HEK293 (cell line): ENCODE measurements around the gene GMDS.
A peak's percentile ranks its signal among the peaks of the same experiment; 100 is the strongest.

ENCODE experiments used
- CTCF ChIA-PET: fragments of 350-600 bp; formaldehyde crosslinking; extraction: SDS; loops from one replicate; lab custom pipeline; 2021; ENCODE audit warnings: antibody characterized with exemption; lab: Yijun Ruan, JAX
- POLR2A ChIA-PET: fragments of 300-600 bp; formaldehyde crosslinking; extraction: SDS; loops from one replicate; lab custom pipeline; 2020; ENCODE audit warnings: antibody characterized with exemption, inconsistent platforms; lab: Yijun Ruan, JAX
- H3K27ac ChIP-seq: fragments of 200-500 bp; sonication (Bioruptor generic); 2 replicates; pipeline ENCODE4 v1.5.1; 2014; ENCODE audit warnings: low read depth, low read length, control low read depth, inconsistent platforms; ENCODE audit errors: extremely low read depth
- H3K36me3 ChIP-seq, 2 experiments: fragments of 200-500 bp in 1 of 2; sonication (Bioruptor generic) in 1 of 2; 1 replicate in 1 of 2; 2 replicates in 1 of 2; pipeline ENCODE4 v1.5.1; 2014 to 2017; ENCODE audit warnings: inconsistent platforms in 2 of 2, low read length in 2 of 2; ENCODE audit not compliant: control insufficient read depth in 2 of 2, insufficient read depth in 1 of 2
- H3K4me1 ChIP-seq: fragments of 200-500 bp; sonication (Bioruptor generic); 2 replicates; pipeline ENCODE4 v1.5.1; 2014; ENCODE audit warnings: mild to moderate bottlenecking, low read length, inconsistent platforms; ENCODE audit not compliant: control insufficient read depth, insufficient read depth
- H3K4me3 ChIP-seq: 2 replicates; pipeline ENCODE4 v1.5.1; 2011; ENCODE audit warnings: low read depth, mild to moderate bottlenecking, control low read depth, low read length, moderate library complexity
- H3K9me3 ChIP-seq: fragments of 200-500 bp; sonication (Bioruptor generic); 2 replicates; pipeline ENCODE4 v1.5.1; 2014; ENCODE audit warnings: low read depth, low read length, inconsistent platforms; ENCODE audit not compliant: control insufficient read depth, insufficient read depth
- KLF9 ChIP-seq: fragments of 450-650 bp; formaldehyde crosslinking; IDR thresholded peaks from 2 replicates; pipeline ENCODE4 v1.5.1; 2016; ENCODE audit warnings: missing biosample characterization, missing genetic modification characterization, low read depth
- PRDM1 ChIP-seq: fragments of 450-650 bp; formaldehyde crosslinking; IDR thresholded peaks from 2 replicates; pipeline ENCODE4; 2016; ENCODE audit warnings: missing biosample characterization, missing genetic modification characterization
- SETDB1 ChIP-seq: IDR thresholded peaks from one replicate; pipeline ENCODE4 v1.6.1; 2017; ENCODE audit warnings: mild to moderate bottlenecking, low read length, moderate library complexity, mixed read lengths; ENCODE audit not compliant: insufficient read length
- YY2 ChIP-seq: fragments of 450-650 bp; formaldehyde crosslinking; IDR thresholded peaks from 2 replicates; pipeline ENCODE4 v1.5.1; 2016; ENCODE audit warnings: missing biosample characterization, missing genetic modification characterization
- ZBTB17 ChIP-seq: fragments of 450-650 bp; formaldehyde crosslinking; IDR thresholded peaks from 2 replicates; pipeline ENCODE4 v1.5.1; 2016; ENCODE audit warnings: missing biosample characterization, missing genetic modification characterization
- ZBTB8A ChIP-seq: fragments of 450-650 bp; formaldehyde crosslinking; IDR thresholded peaks from 2 replicates; pipeline ENCODE4 v1.5.1; 2016; ENCODE audit warnings: missing biosample characterization, missing genetic modification characterization
- ZFP3 ChIP-seq: fragments of 450-650 bp; formaldehyde crosslinking; IDR thresholded peaks from 2 replicates; pipeline ENCODE4 v1.5.1; 2016; ENCODE audit warnings: low read depth, missing biosample characterization, missing genetic modification characterization
- ZNF132 ChIP-seq: fragments of 450-650 bp; formaldehyde crosslinking; IDR thresholded peaks from 2 replicates; pipeline ENCODE4 v1.5.1; 2017; ENCODE audit warnings: missing biosample characterization, missing genetic modification characterization, borderline replicate concordance
- ZNF133 ChIP-seq: fragments of 450-650 bp; formaldehyde crosslinking; IDR thresholded peaks from 2 replicates; pipeline ENCODE4 v1.5.1; 2016; ENCODE audit warnings: missing biosample characterization, missing genetic modification characterization
- ZNF138 ChIP-seq: fragments of 450-650 bp; formaldehyde crosslinking; IDR thresholded peaks from 2 replicates; pipeline ENCODE4 v1.5.1; 2016; ENCODE audit warnings: missing biosample characterization, missing genetic modification characterization, borderline replicate concordance
- ZNF19 ChIP-seq: fragments of 450-650 bp; formaldehyde crosslinking; IDR thresholded peaks from 2 replicates; pipeline ENCODE4; 2016; ENCODE audit warnings: missing biosample characterization, missing genetic modification characterization, low read depth
- ZNF214 ChIP-seq: fragments of 450-650 bp; formaldehyde crosslinking; IDR thresholded peaks from 2 replicates; pipeline ENCODE4 v1.5.1; 2017; ENCODE audit warnings: missing biosample characterization, mild to moderate bottlenecking, missing genetic modification characterization, borderline replicate concordance
- ZNF23 ChIP-seq: fragments of 450-650 bp; formaldehyde crosslinking; IDR thresholded peaks from 2 replicates; pipeline ENCODE4 v1.5.1; 2016; ENCODE audit warnings: missing biosample characterization, missing genetic modification characterization, borderline replicate concordance
- ZNF239 ChIP-seq: fragments of 450-650 bp; formaldehyde crosslinking; IDR thresholded peaks from 2 replicates; pipeline ENCODE4 v1.5.1; 2016; ENCODE audit warnings: missing biosample characterization, missing genetic modification characterization
- ZNF266 ChIP-seq: fragments of 450-650 bp; formaldehyde crosslinking; IDR thresholded peaks from 2 replicates; pipeline ENCODE4 v1.5.1; 2016; ENCODE audit warnings: missing biosample characterization, missing genetic modification characterization, low read depth
- ZNF341 ChIP-seq: fragments of 450-650 bp; formaldehyde crosslinking; IDR thresholded peaks from 2 replicates; pipeline ENCODE4; 2016; ENCODE audit warnings: low read depth, missing biosample characterization, missing genetic modification characterization
- ZNF416 ChIP-seq: fragments of 450-650 bp; formaldehyde crosslinking; IDR thresholded peaks from 2 replicates; pipeline ENCODE4 v1.5.1; 2016; ENCODE audit warnings: missing biosample characterization, missing genetic modification characterization
- ZNF510 ChIP-seq: fragments of 450-650 bp; formaldehyde crosslinking; IDR thresholded peaks from 2 replicates; pipeline ENCODE4 v1.5.1; 2018; ENCODE audit warnings: mild to moderate bottlenecking, missing genetic modification characterization, missing biosample characterization; ENCODE audit not compliant: insufficient replicate concordance
- ZNF624 ChIP-seq: fragments of 450-650 bp; formaldehyde crosslinking; IDR thresholded peaks from 2 replicates; pipeline ENCODE4 v1.5.1; 2017; ENCODE audit warnings: missing biosample characterization, missing genetic modification characterization
- ZNF629 ChIP-seq: fragments of 450-650 bp; formaldehyde crosslinking; IDR thresholded peaks from 2 replicates; pipeline ENCODE4 v1.5.1; 2017; ENCODE audit warnings: missing biosample characterization, missing genetic modification characterization
- ZNF707 ChIP-seq: fragments of 450-650 bp; formaldehyde crosslinking; IDR thresholded peaks from 2 replicates; pipeline ENCODE4 v1.5.1; 2016; ENCODE audit warnings: missing biosample characterization, missing genetic modification characterization
- ZNF747 ChIP-seq: fragments of 450-650 bp; formaldehyde crosslinking; IDR thresholded peaks from 2 replicates; pipeline ENCODE4 v1.5.1; 2016; ENCODE audit warnings: missing biosample characterization, missing genetic modification characterization
- ZXDB ChIP-seq: fragments of 450-650 bp; formaldehyde crosslinking; IDR thresholded peaks from 2 replicates; pipeline ENCODE4 v1.5.1; 2016; ENCODE audit warnings: missing biosample characterization, missing genetic modification characterization
- TF ChIP-seq, protein P1 (sequence below): fragments of 450-650 bp; formaldehyde crosslinking; IDR thresholded peaks from 2 replicates; pipeline ENCODE4 v1.5.1; 2017; ENCODE audit warnings: missing biosample characterization, mild to moderate bottlenecking, missing genetic modification characterization, moderate library complexity
- TF ChIP-seq, protein P2 (sequence below): fragments of 450-650 bp; formaldehyde crosslinking; IDR thresholded peaks from 2 replicates; pipeline ENCODE4 v1.5.1; 2016; ENCODE audit warnings: missing biosample characterization, missing genetic modification characterization

The GMDS gene

DNA sequence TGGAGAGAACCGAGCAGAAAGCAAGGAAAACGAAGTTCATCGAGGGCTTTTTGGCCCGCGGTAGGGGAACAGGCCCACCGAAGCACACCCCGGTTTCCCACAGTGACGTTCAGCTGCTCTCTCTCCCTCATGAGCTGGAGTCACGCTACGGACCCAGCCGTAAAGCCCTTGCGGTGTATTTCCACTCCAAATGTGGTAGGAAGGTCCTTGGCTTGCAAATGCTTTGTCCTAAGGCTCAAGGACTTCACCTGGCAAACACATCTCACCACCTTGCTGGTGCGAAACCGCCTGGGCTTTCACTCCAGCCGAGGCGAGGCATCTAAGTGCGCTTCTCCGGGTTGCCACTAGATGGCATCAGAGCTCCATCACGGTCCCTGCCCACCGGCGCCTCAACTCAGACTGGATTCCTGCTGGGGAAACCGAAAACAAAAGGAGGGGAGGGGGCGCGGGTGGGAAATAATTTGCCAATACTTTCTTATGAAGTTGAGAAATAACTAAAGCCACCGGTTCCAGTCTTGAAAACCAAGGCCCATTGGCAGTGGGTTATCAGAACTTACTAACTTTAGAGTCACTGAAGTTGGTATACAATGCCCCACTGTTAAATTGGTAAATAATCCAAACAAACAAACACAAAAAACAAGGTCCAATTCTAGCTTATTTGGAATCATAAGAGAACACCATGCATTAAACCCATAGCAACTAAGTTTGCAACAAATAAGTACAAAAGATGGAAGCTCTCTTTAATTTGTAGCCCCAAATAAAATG is 649.1 kb downstream of the GMDS start (continued):
- TF ChIP-seq ZBTB17 (no peak), ZFP3 (tag by site-specific recombination) (no peak), ZNF624 (tag by site-specific recombination) (no peak), ZNF747 (tag by site-specific recombination) (no peak)
- TF ChIP-seq, protein P1, sequence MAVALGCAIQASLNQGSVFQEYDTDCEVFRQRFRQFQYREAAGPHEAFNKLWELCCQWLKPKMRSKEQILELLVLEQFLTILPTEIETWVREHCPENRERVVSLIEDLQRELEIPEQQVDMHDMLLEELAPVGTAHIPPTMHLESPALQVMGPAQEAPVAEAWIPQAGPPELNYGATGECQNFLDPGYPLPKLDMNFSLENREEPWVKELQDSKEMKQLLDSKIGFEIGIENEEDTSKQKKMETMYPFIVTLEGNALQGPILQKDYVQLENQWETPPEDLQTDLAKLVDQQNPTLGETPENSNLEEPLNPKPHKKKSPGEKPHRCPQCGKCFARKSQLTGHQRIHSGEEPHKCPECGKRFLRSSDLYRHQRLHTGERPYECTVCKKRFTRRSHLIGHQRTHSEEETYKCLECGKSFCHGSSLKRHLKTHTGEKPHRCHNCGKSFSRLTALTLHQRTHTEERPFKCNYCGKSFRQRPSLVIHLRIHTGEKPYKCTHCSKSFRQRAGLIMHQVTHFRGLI (tag by site-specific recombination) = no peak

DNA sequence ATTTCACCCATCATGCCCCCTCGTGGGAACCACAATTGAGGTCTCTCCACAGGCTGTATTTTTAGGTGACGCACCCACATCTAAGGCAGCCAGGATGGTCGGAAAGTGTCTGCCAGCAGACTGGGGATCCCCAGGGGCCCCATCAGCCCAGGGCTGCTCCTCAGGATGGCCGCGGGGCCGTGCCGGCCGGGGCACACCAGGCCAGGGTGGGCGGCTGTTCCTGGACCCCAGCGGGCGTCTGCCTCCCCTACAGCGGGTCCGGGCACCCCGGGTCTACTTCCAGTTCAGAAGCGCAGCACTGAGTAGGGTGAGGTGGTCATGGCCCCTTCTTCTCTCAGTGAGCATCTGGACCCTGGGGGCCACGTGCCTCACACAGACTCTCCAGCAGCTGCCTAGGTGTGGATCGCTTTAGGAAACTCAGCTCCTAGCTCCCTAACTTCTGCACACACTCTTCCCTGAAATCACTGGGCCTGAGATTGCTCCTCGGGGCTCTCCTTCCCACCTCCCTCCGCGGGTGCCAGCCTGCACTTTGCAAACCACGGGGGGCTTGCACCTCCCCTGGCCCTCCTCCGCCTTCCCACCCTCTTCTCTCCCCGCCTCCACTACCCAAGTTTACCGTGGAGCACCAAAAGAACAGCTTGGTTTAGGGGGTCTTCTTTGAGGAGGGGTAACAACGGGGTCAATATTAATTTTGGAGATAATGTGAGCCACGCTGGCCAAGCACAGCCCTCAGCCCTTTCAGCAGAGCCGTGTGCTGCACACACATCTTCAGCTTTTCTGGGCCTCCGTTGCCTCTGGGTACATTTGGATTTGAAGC is 649.9 kb downstream of the GMDS start:
- Histone ChIP-seq H3K9me3 (no peaks in the 10 kb centered on the region), H3K36me3 (no peaks in the 10 kb centered on the region), H3K4me3 (no peak overlapping the region), H3K27ac (no peak overlapping the region; the same call in 1 of the 2 replicates), H3K4me1 (peaks cover 23% of the 10 kb centered on the region)
- CTCF ChIA-PET = interaction anchor here (0.6 to 4.6 kb wide), 44 partner anchors 8 to 1251 kb away, joined by 3 to 43 read pairs (median 5); partner anchors contain the start of gene MYLK4
- TF ChIP-seq ZNF341 (peak; percentile 81), ZNF23 (tag by site-specific recombination) (no peak)
- POLR2A ChIA-PET = interaction anchor here (3.3 kb wide), 1 partner anchor 15 kb away, joined by 24 read pairs; the partner anchor contains the start of gene FOXC1

DNA sequence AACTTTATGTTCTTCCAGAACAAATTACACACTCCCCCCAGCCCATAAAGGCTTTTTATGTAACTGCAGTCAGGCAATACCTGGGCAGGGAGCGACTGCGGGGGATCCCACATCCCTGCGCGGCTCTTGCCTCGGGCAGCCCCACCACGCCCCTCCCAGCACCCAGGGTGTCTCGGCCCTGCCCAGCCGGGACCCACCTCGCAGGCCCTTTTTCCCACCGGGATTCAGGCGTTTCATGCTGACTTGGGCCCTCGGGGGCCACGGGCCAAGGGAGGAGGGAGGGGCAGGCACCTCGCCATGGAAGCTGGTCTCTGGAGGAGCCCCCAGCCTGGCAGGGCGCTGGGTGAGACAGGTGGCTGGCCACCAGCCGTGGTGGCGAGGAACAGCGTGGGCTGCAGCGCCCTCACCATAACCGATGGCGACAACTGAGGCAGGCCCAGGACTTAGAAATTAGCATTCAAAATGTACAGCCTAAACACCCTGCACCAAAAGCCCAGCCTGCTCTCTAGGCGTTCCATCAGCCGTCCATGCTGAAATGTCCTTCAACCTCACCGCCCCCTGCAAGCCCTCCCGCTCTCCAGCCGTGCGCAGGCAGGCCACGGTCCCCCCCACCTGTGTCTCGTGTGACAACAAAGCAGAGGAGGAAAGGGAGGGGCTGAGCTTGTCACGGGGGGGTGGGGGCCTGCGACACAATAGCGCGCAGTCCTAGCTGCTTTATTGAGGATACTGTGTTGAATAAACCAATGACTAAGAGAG is 650.8 kb downstream of the GMDS start:
- H3K9me3 ChIP-seq = no peaks in the 10 kb centered on the region
- no peak overlapping the region for H3K4me3 ChIP-seq
- ChIA-PET CTCF (interaction anchor here (0.6 to 4.6 kb wide), 11 partner anchors 85 to 1196 kb away, joined by 3 to 43 read pairs (median 5); partner anchors contain the start of gene MYLK4), POLR2A (no interaction called here)
- H3K4me1 ChIP-seq = peaks cover 15% of the 10 kb centered on the region
- no peak overlapping the region; the same call in 1 of the 2 replicates for H3K27ac ChIP-seq
- no peak for TF ChIP-seq ZNF239 (tag by site-specific recombination)
- no peak for TF ChIP-seq SETDB1
- TF ChIP-seq, protein P2, sequence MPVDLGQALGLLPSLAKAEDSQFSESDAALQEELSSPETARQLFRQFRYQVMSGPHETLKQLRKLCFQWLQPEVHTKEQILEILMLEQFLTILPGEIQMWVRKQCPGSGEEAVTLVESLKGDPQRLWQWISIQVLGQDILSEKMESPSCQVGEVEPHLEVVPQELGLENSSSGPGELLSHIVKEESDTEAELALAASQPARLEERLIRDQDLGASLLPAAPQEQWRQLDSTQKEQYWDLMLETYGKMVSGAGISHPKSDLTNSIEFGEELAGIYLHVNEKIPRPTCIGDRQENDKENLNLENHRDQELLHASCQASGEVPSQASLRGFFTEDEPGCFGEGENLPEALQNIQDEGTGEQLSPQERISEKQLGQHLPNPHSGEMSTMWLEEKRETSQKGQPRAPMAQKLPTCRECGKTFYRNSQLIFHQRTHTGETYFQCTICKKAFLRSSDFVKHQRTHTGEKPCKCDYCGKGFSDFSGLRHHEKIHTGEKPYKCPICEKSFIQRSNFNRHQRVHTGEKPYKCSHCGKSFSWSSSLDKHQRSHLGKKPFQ (tag by site-specific recombination) = no peak
- H3K36me3 ChIP-seq = no peaks in the 10 kb centered on the region

DNA sequence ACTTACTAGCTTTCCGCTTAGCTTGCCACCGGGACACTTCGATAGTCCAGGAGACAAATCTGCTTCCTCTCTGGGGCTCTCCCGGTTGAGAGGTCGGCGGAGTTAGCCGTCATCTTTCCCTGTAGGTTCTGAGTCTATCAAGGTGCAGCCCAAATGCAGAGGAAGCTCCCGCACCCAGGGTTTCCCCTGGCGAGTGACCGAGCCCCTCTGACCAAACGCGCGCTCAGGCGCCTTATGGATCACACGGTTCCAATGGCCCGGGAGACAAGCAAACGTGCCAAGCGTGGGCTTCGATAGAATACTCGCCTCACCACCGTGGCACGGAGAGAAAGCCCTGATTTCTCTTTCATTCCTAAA is 651.5 kb downstream of the GMDS start:
- Histone ChIP-seq H3K9me3 (no peaks in the 10 kb centered on the region), H3K4me1 (peaks cover 15% of the 10 kb centered on the region), H3K36me3 (no peaks in the 10 kb centered on the region), H3K27ac (no peak overlapping the region), H3K4me3 (no peak overlapping the region)
- ChIA-PET CTCF (interaction anchor here (0.6 to 2.0 kb wide), 5 partner anchors 758 to 1156 kb away, joined by 3 to 9 read pairs (median 6); partner anchors contain the start of gene MYLK4), POLR2A (no interaction called here)
- TF ChIP-seq KLF9 (tag by site-specific recombination) (no peak), ZNF138 (tag by site-specific recombination) (no peak), ZNF510 (no peak), ZNF214 (tag by site-specific recombination) (no peak), ZNF132 (no peak), ZNF133 (no peak), ZNF239 (tag by site-specific recombination) (no peak), PRDM1 (no peak), ZNF629 (no peak), ZNF266 (no peak), ZNF416 (tag by site-specific recombination) (no peak), ZNF19 (tag by site-specific recombination) (no peak), ZXDB (tag by site-specific recombination) (no peak), SETDB1 (no peak), YY2 (no peak), ZBTB8A (no peak), ZNF707 (no peak)
